T47D (cell line): ENCODE data around the gene FRS2.

Experiments used
- DNase-seq, 2 experiments: peaks; one replicate each; pipeline versions ENCODE4 v3.0.0 to v3.0.0-alpha.2; 2011 to 2012; ENCODE audit warnings: low read depth in 1 of 2, low spot score in 1 of 2
- JUND ChIP-seq: IDR thresholded peaks from 2 replicates; pipeline ENCODE4 v1.6.1; 2012; ENCODE audit warnings: low read depth
- in situ Hi-C: cut with HindIII; loops from 2 replicates; pipeline ENCODE4 v1.10.0; 2016; ENCODE audit warnings: low sequenced_read_pairs, low pct_unique_long_range_greater_than_20kb

Gene FRS2

GRCh38 chr12:69470189-69471075, at the start of gene FRS2:
TSS of gene FRS2 (plus strand) at chr12:69470388. CDS start at chr12:69569031, 98,643 bp downstream.
- in situ Hi-C loops: no loop called here
- DNase-seq: peak; percentile 94
- no peak for TF ChIP-seq JUND

- no peak for DNase-seq
- in situ Hi-C loops: no loop called here
Observed at GRCh38 chr12:69421548-69421947, 48.6 kb upstream of the FRS2 start.

GRCh38 chr12:69423037-69423905, 46.9 kb upstream of the FRS2 start:
- in situ Hi-C loops: no loop called here
- no peak for TF ChIP-seq JUND
- no peak for DNase-seq

More at GRCh38 chr12:69421548-69421947, 48.6 kb upstream of the FRS2 start:
- no peak for TF ChIP-seq JUND

- in situ Hi-C loops: no loop called here
- TF ChIP-seq JUND: no peak
- DNase-seq: no peak
Observed at GRCh38 chr12:69425417-69425816, 44.8 kb upstream of the FRS2 start.

GRCh38 chr12:69428351-69429073, 41.7 kb upstream of the FRS2 start:
- no peak for TF ChIP-seq JUND
- in situ Hi-C loops: no loop called here
- no peak for DNase-seq

- in situ Hi-C loops: no loop called here
- TF ChIP-seq JUND: no peak
- no peak for DNase-seq
Observed at GRCh38 chr12:69430942-69431590, 39.1 kb upstream of the FRS2 start.

GRCh38 chr12:69431591-69432222, 38.5 kb upstream of the FRS2 start:
- no peak for TF ChIP-seq JUND
- no peak for DNase-seq
- in situ Hi-C loops: no loop called here

GRCh38 chr12:69433653-69434052, 36.5 kb upstream of the FRS2 start:
- TF ChIP-seq JUND: no peak
- in situ Hi-C loops: no loop called here
- DNase-seq: no peak

- in situ Hi-C loops: no loop called here
- TF ChIP-seq JUND: no peak
- no peak for DNase-seq
Observed at GRCh38 chr12:69435644-69436043, 34.5 kb upstream of the FRS2 start.

GRCh38 chr12:69437073-69437472, 33.1 kb upstream of the FRS2 start:
- in situ Hi-C loops: no loop called here
- no peak for TF ChIP-seq JUND
- no peak for DNase-seq

GRCh38 chr12:69438539-69438938, 31.6 kb upstream of the FRS2 start:
- DNase-seq: no peak
- no peak for TF ChIP-seq JUND
- in situ Hi-C loops: no loop called here
